ENCODE results near the gene F3.

GRCh38 chr1:94553931-94554330 lies 12.4 kb upstream of the F3 start:
- TF ChIP-seq EZH2phosphoT487 (IDR thresholded peaks at IDR 0.05; ENCODE audit: insufficient read depth, low read depth) (no peak), EZH2 (IDR thresholded peaks at IDR 0.05; ENCODE audit: insufficient read depth, poor library complexity, severe bottlenecking) (no peak)
